ENCODE results near the gene MORN5.

MORN5 gene

GRCh38 chr9:122244349-122244748 lies 84.6 kb downstream of the MORN5 start:
- no peak for DNase-seq

GRCh38 chr9:122246666-122247065 lies 87.0 kb downstream of the MORN5 start:
- DNase-seq, result no peak

- DNase-seq, result no peak
Observed at GRCh38 chr9:122248448-122248865, 88.7 kb downstream of the MORN5 start.
